ENCODE results near the gene TUBGCP3. TPM values are rescaled to one million over a fixed set of nuclear protein-coding genes. Genes with fewer than 3 reads are reported as not detected.

The TUBGCP3 gene
- total RNA-seq, 1 experiment from 2014 or later, result 49.9 TPM

DNA sequence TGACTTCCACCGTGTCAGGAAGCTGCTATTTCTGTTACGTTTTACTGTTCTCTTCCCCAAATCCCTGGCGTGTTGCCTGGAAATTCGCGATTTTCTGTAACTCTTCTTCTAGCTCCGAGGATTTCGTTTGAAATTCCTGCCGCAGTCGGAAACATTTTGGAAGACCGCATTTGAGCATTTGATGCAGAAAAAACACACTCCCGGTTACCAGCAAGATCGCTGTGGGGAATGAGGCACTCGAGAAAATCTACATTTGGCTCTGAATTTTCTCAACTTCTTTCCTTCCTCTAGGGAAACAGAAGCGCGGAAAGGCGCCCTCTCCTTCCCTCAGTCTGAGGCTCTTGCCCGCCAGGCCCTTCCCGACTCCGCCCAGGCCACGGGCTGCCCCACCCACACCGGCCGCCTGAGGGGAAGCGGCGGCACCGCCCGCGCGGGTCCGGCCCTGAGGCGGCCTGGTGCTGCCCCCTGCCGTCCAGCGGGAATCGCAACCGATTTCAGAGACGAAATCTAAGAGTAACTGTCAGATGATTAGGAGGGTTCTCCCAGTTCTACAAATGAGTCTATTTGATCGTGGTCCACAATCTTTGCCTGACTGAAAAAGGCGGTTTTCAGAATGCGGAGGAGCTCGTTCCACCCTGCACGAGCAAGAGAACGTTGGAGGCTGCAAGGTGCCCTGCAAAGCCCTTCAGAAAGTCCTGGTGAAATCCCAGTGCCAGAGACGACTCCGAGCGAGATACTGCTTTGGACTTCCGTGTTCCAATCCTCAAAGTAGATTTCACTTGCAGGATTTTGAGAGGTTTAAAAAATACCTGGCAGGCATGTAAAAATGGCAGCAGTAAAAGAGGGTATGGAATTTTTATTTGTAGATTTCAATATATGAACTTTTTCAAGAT, 18.4 kb upstream of the TUBGCP3 start:
- Histone ChIP-seq H3K4me1 (ENCODE audit: low read length) (peaks cover 6% of the 10 kb centered on the region), H3K4me2 (ENCODE audit: low read depth, low read length, poor library complexity, severe bottlenecking) (peak overlapping the region; percentile 67), H4K20me1 (ENCODE audit: insufficient read depth, low read depth, low read length) (no peaks in the 10 kb centered on the region), H3K36me3 (ENCODE audit: insufficient read depth, low read length) (no peaks in the 10 kb centered on the region), H3K4me3 (ENCODE audit: low read length) (peak overlapping the region; percentile 50; the same call in 1 of the 2 replicates), H3K79me2 (ENCODE audit: low read length) (no peaks in the 10 kb centered on the region), H2AFZ (ENCODE audit: low read length) (peak overlapping the region; percentile 90; the same call in 1 of the 2 replicates), H3K9me2 (replicated peaks; ENCODE audit: insufficient read depth, low read length) (no peaks in the 10 kb centered on the region), H3K9me3 (ENCODE audit: low read length) (no peaks in the 10 kb centered on the region), H3K9ac (ENCODE audit: low read length) (peak overlapping the region; percentile 61), H3K27ac (ENCODE audit: low read length) (no peak overlapping the region), H3K27me3 (ENCODE audit: low read length) (no peaks in the 10 kb centered on the region)
- DNase-seq, result peak; percentile 94

DNA sequence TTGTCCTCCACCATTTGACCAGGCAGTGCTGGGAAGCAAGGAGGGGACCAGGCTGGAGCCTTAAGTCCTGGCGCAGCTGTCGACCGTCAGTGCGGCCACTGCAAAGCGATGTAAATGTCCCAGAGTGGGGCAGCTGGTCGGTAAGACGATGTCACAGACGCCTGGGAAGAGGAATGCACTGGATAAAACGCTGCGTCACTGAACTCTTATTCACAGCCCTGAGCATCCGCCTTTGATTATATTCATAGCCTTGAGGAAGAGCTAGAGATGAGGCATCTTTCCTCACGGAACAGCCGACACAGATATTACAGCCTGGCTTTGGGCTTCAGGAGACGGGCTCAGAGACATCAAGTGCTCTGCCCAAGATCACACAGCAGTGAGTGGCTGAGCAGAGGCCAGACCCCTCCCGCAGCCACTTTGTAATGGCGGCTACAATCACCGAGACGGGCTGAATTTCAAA, 17.6 kb upstream of the TUBGCP3 start:
- no peaks in the 10 kb centered on the region for H3K9me2 ChIP-seq (replicated peaks; ENCODE audit: insufficient read depth, low read length)
- H4K20me1 ChIP-seq (ENCODE audit: insufficient read depth, low read depth, low read length), result no peaks in the 10 kb centered on the region
- H3K36me3 ChIP-seq (ENCODE audit: insufficient read depth, low read length), result no peaks in the 10 kb centered on the region
- H3K4me1 ChIP-seq (ENCODE audit: low read length), result peaks cover 6% of the 10 kb centered on the region
- no peaks in the 10 kb centered on the region for H3K9me3 ChIP-seq (ENCODE audit: low read length)
- H3K4me2 ChIP-seq (ENCODE audit: low read depth, low read length, poor library complexity, severe bottlenecking), result peak overlapping the region; percentile 67
- DNase-seq, result no peak
- peak overlapping the region; percentile 50; the same call in 1 of the 2 replicates for H3K4me3 ChIP-seq (ENCODE audit: low read length)
- no peak overlapping the region for H3K9ac ChIP-seq (ENCODE audit: low read length)
- no peak overlapping the region for H2AFZ ChIP-seq (ENCODE audit: low read length)
- H3K27me3 ChIP-seq (ENCODE audit: low read length), result no peaks in the 10 kb centered on the region
- H3K27ac ChIP-seq (ENCODE audit: low read length), result no peak overlapping the region
- no peaks in the 10 kb centered on the region for H3K79me2 ChIP-seq (ENCODE audit: low read length)

DNA sequence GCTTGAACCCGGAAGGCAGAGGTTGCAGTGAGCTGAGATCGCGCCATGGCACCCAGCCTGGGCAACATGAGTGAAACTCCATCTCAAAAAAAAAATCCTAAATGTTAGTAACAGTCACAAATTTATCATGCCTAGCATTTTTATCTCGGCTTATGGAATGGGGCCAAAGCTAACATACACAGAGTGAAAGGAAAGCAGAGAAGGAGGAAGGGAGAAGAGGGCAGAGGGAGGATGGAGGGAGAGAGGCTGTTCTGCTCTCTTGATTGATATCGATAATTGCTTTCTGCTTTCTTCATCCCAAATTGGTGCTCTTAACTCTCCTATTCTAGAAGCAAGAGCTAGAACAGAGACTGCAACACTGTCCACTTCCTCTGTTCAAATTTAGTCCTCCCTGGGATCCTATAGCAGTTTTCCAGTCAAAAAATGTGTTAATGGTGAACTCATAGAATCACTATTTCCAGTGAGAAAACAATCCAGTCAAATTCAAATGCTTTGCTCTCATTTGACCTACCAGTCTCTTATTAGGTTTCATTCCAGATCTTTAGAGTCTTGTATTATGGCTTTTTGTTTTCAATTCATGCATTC, 15.8 kb upstream of the TUBGCP3 start:
- H3K4me3 ChIP-seq (ENCODE audit: low read length), result no peak overlapping the region
- H3K9me3 ChIP-seq (ENCODE audit: low read length), result no peaks in the 10 kb centered on the region
- H3K79me2 ChIP-seq (ENCODE audit: low read length), result no peaks in the 10 kb centered on the region
- no peaks in the 10 kb centered on the region for H3K27me3 ChIP-seq (ENCODE audit: low read length)
- no peaks in the 10 kb centered on the region for H3K36me3 ChIP-seq (ENCODE audit: insufficient read depth, low read length)
- H3K4me2 ChIP-seq (ENCODE audit: low read depth, low read length, poor library complexity, severe bottlenecking), result no peak overlapping the region
- no peaks in the 10 kb centered on the region for H3K9me2 ChIP-seq (replicated peaks; ENCODE audit: insufficient read depth, low read length)
- H2AFZ ChIP-seq (ENCODE audit: low read length), result no peak overlapping the region
- DNase-seq, result no peak
- H3K27ac ChIP-seq (ENCODE audit: low read length), result no peak overlapping the region
- peaks cover 6% of the 10 kb centered on the region for H3K4me1 ChIP-seq (ENCODE audit: low read length)
- no peaks in the 10 kb centered on the region for H4K20me1 ChIP-seq (ENCODE audit: insufficient read depth, low read depth, low read length)
- H3K9ac ChIP-seq (ENCODE audit: low read length), result no peak overlapping the region

DNA sequence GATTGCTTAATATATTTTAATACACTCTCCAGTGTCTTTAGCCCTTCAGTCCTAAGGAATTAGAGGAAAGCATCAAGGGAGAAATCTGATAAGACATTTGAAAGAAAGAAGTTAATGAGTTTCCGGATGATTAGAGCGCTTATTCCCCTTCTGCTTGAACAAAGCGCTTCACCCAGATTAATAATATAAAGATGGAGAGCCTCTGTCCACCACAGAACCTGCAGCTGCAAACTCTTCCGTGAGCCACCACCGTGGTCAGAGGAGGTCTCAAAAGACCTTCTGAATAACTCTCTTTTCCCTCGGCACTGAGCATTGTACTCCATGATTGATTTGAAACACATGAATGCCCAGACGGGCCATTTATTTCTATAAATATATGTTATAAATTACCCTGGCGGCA, 14.2 kb upstream of the TUBGCP3 start:
- no peaks in the 10 kb centered on the region for H3K36me3 ChIP-seq (ENCODE audit: insufficient read depth, low read length)

DNA sequence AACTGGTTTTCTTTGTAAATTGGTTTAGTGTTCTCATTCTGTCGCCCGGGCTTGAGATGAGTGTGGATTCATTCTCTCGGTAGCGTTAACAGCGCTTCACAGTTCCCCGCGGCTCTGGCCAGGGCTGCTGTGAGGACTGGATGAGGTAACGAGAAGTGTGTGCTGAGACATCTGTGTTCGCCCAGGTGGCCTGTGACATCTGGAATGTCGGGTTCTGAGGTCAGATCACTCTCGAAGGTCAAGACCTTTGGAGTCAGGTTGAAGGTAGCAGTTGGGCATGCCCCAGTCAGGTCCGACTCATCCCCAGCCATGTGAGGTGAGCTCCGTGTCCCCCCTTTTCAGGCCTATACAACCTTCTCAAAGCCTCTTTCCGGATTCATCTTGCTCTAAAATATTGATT, 13.4 kb upstream of the TUBGCP3 start:
- no peaks in the 10 kb centered on the region for H4K20me1 ChIP-seq (ENCODE audit: insufficient read depth, low read depth, low read length)
- H3K9me2 ChIP-seq (replicated peaks; ENCODE audit: insufficient read depth, low read length), result no peaks in the 10 kb centered on the region
- H3K9ac ChIP-seq (ENCODE audit: low read length), result no peak overlapping the region
- no peak overlapping the region for H3K4me2 ChIP-seq (ENCODE audit: low read depth, low read length, poor library complexity, severe bottlenecking)
- H3K9me3 ChIP-seq (ENCODE audit: low read length), result no peaks in the 10 kb centered on the region
- no peaks in the 10 kb centered on the region for H3K79me2 ChIP-seq (ENCODE audit: low read length)
- no peaks in the 10 kb centered on the region for H3K36me3 ChIP-seq (ENCODE audit: insufficient read depth, low read length)
- no peak overlapping the region for H3K4me3 ChIP-seq (ENCODE audit: low read length)
- H3K27ac ChIP-seq (ENCODE audit: low read length), result no peak overlapping the region
- no peak for DNase-seq
- peaks cover 6% of the 10 kb centered on the region for H3K4me1 ChIP-seq (ENCODE audit: low read length)
- no peaks in the 10 kb centered on the region for H3K27me3 ChIP-seq (ENCODE audit: low read length)
- no peak overlapping the region for H2AFZ ChIP-seq (ENCODE audit: low read length)

More for the DNA sequence above, 14.2 kb upstream of the TUBGCP3 start:
- Histone ChIP-seq H3K79me2 (ENCODE audit: low read length) (no peaks in the 10 kb centered on the region), H2AFZ (ENCODE audit: low read length) (no peak overlapping the region), H3K9me2 (replicated peaks; ENCODE audit: insufficient read depth, low read length) (no peaks in the 10 kb centered on the region), H3K27ac (ENCODE audit: low read length) (no peak overlapping the region), H4K20me1 (ENCODE audit: insufficient read depth, low read depth, low read length) (no peaks in the 10 kb centered on the region), H3K4me3 (ENCODE audit: low read length) (no peak overlapping the region), H3K4me1 (ENCODE audit: low read length) (peaks cover 6% of the 10 kb centered on the region), H3K27me3 (ENCODE audit: low read length) (no peaks in the 10 kb centered on the region), H3K9me3 (ENCODE audit: low read length) (no peaks in the 10 kb centered on the region), H3K9ac (ENCODE audit: low read length) (no peak overlapping the region), H3K4me2 (ENCODE audit: low read depth, low read length, poor library complexity, severe bottlenecking) (no peak overlapping the region)
- no peak for DNase-seq

DNA sequence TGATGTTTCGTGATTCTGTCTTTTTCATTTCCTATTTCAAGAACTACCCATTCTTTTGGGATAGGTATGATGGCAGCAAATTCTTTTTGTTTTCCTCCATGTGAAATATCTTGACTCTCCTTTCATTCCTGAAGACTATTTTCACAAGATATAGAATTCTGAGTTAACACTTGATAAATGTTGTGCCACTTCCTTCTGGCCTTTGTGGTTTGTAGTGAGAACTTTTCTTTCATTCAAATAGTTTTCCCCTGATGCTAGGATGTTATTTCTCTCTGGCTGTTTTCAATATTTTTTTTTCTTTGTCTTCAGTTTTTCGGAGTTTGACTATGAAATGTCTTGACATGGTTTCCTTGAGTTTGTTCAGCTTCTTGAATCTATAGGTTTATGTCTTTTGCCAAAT, 8.3 kb upstream of the TUBGCP3 start:
- H3K27me3 ChIP-seq (ENCODE audit: low read length), result no peaks in the 10 kb centered on the region; the same call in 1 of the 2 replicates
- H4K20me1 ChIP-seq (ENCODE audit: insufficient read depth, low read depth, low read length), result no peaks in the 10 kb centered on the region
- H3K9me2 ChIP-seq (replicated peaks; ENCODE audit: insufficient read depth, low read length), result no peaks in the 10 kb centered on the region
- no peaks in the 10 kb centered on the region for H3K4me1 ChIP-seq (ENCODE audit: low read length)
- no peak overlapping the region for H3K27ac ChIP-seq (ENCODE audit: low read length)
- no peaks in the 10 kb centered on the region for H3K36me3 ChIP-seq (ENCODE audit: insufficient read depth, low read length)
- H2AFZ ChIP-seq (ENCODE audit: low read length), result no peak overlapping the region
- no peak overlapping the region for H3K9ac ChIP-seq (ENCODE audit: low read length)
- no peak overlapping the region for H3K4me2 ChIP-seq (ENCODE audit: low read depth, low read length, poor library complexity, severe bottlenecking)
- no peak overlapping the region for H3K4me3 ChIP-seq (ENCODE audit: low read length)
- no peaks in the 10 kb centered on the region for H3K9me3 ChIP-seq (ENCODE audit: low read length)
- no peaks in the 10 kb centered on the region for H3K79me2 ChIP-seq (ENCODE audit: low read length)
- no peak for DNase-seq

DNA sequence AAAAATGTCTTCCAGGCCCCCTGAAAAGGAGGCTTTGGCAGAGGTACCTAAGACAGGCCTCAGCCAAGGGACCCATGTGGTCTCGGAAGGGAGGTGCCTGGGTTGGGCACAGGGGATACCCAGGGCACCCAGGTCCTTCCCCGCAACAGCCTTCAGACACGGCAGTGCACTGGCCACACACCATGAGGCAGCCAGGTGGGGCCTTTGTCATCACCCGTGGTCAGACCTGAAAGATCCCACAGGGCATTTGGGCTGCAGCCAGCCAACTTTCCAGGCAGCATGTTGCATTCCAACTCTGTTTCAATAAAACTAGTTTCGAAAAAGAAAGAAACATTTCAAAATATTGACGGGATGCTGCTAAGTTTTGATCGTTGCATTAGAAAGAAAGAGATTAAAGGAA, 4.7 kb upstream of the TUBGCP3 start:
- Histone ChIP-seq H3K9ac (ENCODE audit: low read length) (no peak overlapping the region), H3K36me3 (ENCODE audit: insufficient read depth, low read length) (no peaks in the 10 kb centered on the region), H3K4me3 (ENCODE audit: low read length) (no peak overlapping the region), H3K9me2 (replicated peaks; ENCODE audit: insufficient read depth, low read length) (no peaks in the 10 kb centered on the region; the same call in 1 of the 2 replicates), H4K20me1 (ENCODE audit: insufficient read depth, low read depth, low read length) (no peaks in the 10 kb centered on the region), H3K79me2 (ENCODE audit: low read length) (peaks cover 3% of the 10 kb centered on the region), H3K9me3 (ENCODE audit: low read length) (no peaks in the 10 kb centered on the region), H3K4me2 (ENCODE audit: low read depth, low read length, poor library complexity, severe bottlenecking) (no peak overlapping the region), H2AFZ (ENCODE audit: low read length) (no peak overlapping the region), H3K4me1 (ENCODE audit: low read length) (peaks cover 9% of the 10 kb centered on the region), H3K27ac (ENCODE audit: low read length) (no peak overlapping the region), H3K27me3 (ENCODE audit: low read length) (no peaks in the 10 kb centered on the region; the same call in 1 of the 2 replicates)
- DNase-seq, result no peak

DNA sequence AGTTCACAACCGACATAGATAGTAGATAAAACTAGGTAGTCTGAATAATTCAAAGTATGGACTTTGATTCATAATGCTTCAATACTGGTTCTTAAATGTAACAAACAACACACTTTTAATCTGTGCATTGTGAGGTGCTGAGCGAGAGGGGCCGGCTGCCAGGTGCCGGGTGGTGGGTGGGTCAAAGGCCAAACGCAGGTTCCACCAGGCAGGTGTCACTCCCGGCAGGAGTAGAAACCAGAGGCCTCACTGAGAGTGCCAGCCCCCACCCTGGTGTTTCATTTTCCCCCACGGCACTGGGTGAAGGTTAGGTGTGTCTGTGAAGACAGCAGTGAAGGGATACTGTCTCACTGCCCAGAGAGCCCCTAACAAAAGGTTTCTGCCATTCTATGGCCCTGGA, 4.2 kb upstream of the TUBGCP3 start:
- Histone ChIP-seq H3K4me2 (ENCODE audit: low read depth, low read length, poor library complexity, severe bottlenecking) (no peak overlapping the region), H3K27me3 (ENCODE audit: low read length) (no peaks in the 10 kb centered on the region; the same call in 1 of the 2 replicates), H3K4me3 (ENCODE audit: low read length) (no peak overlapping the region), H3K36me3 (ENCODE audit: insufficient read depth, low read length) (no peaks in the 10 kb centered on the region), H3K9me2 (replicated peaks; ENCODE audit: insufficient read depth, low read length) (no peaks in the 10 kb centered on the region; the same call in 1 of the 2 replicates), H3K4me1 (ENCODE audit: low read length) (peaks cover 9% of the 10 kb centered on the region), H3K9me3 (ENCODE audit: low read length) (no peaks in the 10 kb centered on the region), H4K20me1 (ENCODE audit: insufficient read depth, low read depth, low read length) (no peaks in the 10 kb centered on the region), H3K79me2 (ENCODE audit: low read length) (peaks cover 7% of the 10 kb centered on the region), H2AFZ (ENCODE audit: low read length) (no peak overlapping the region), H3K27ac (ENCODE audit: low read length) (no peak overlapping the region), H3K9ac (ENCODE audit: low read length) (no peak overlapping the region)
- DNase-seq, result no peak
